Activated naive CD4-positive, alpha-beta T cell (primary cell): Measurements from ENCODE around the gene SLC39A1.
A peak's percentile ranks its signal among the peaks of the same experiment; 100 is the strongest.

Experiments used
- DNase-seq, 4 experiments: peaks; one replicate each; lab custom pipeline; 2025; lab: John Stamatoyannopoulos, UW

The SLC39A1 gene

GRCh38 chr1:153977250-153978240 lies 14.2 kb upstream of the SLC39A1 start, which contains the start of gene JTB:
Gene JTB, minus strand, starts transcription at chr1:153977674. Its CDS starts 422 bp downstream, at chr1:153977252.
- DNase-seq, result peak; percentile 44 to 75 (median 62)

DNA sequence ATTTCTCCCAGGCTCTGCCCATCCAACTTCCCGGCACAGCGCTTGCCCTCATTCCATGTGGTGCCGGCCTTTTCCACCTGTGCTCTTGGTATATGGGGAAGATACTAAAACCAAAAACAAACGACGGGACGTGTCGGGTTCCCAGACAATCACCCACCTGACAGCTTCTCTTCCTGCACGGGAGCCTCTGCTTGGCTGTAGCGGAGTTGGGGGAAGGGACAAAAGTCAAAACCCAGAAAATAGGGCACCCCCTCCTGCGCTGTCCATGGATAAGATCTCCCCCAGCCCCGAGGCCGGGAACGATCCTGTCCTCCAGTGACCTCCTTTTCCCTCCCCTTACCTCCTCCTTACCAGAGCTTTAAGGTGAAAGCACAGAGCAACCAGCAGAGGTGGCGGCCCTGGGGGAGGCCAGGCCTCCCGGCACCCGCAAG lies 13.5 kb upstream of the SLC39A1 start:
- DNase-seq, result no peak

- no peak for DNase-seq
These were observed 10.2 kb upstream of the SLC39A1 start for GRCh38 chr1:153973525-153973924.

DNA sequence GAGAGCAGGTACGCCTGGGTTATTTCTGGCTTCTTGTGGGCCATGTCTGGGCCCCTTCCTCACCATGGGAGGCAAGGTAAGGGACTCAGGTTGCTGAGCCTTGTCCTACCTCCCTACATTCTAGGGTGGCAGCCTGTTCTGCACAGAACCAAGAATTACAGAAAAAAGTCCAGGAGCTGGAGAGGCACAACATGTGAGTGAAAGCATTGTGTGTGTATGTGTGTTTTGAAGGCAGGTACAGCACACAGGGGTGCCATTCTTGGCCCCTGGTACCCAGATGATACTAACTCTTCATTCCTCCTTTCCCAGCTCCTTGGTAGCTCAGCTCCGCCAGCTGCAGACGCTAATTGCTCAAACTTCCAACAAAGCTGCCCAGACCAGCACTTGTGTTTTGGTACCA lies 9.7 kb upstream of the SLC39A1 start:
- no peak for DNase-seq

- no peak for DNase-seq
These were observed 7.0 kb upstream of the SLC39A1 start for GRCh38 chr1:153970346-153970745.

DNA sequence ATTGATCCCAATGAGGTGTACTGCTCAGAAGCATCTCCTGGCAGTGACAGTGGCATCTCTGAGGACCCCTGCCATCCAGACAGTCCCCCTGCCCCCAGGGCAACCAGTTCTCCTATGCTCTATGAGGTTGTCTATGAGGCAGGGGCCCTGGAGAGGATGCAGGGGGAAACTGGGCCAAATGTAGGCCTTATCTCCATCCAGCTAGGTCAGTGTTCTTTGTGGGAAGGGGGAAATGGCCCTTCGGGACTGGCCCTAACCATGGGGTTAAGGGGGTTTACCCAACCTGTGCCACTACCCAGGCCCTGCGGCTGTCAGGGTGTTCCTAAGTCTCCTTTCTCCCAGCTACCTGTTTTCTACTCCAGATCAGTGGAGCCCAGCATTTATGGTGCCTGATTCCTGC lies 5.6 kb upstream of the SLC39A1 start:
- no peak for DNase-seq

GRCh38 chr1:153968408-153968807 lies 5.1 kb upstream of the SLC39A1 start:
- DNase-seq, result no peak

- no peak for DNase-seq
These were observed 4.6 kb upstream of the SLC39A1 start for GRCh38 chr1:153968000-153968363.

DNA sequence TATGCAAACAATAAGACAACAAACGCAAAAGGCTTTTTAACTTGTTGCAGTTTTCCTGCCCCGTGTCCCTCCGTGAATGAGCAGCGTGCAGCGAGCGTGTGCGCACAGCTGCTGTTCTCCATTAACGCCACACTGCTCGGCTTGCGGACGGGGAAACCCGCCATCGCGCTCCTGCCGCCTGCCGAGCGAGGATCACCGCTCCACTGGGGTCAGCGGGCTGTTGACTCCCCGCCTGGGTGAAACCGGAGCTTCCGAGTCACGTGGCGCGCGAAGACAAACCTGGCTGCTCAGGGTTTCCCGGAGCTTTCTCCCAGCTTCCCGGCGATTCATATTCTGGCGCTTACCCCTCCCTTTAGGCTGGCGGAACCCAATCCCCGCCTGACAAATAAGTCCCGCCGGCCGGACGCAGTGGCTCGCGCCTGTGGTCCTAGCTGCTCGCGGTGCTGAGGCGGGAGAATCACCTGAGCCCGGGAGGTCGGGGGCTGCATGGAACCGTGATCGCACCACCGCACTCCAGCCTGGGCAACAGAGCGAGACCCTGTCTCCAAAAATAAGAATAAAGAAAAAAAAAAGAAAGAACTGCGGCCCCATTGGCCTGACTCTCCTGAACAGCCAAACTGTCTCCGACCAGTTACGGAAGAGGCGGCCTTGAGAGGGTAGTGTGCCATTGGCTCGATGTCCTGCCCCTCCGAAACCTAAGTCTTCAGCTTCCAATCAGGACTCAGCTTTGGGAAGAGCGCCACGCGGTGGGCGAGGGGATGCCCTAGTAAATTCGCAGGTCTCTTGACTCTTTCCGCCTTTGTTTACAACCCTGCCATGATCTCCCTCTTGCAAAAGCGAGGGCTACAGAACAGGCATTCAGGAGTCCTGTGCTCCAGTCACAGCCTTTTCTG lies 4.0 kb upstream of the SLC39A1 start, which contains the start of gene CREB3L4:
Gene CREB3L4 (plus strand): TSS at position 796 of the 893 bp plus-strand sequence. CDS start 624 bp downstream, outside the sequence.
- peak; percentile 39 to 70 (median 52) for DNase-seq

- no peak for DNase-seq
These were observed 554 bp upstream of the SLC39A1 start for GRCh38 chr1:153963850-153964331.

DNA sequence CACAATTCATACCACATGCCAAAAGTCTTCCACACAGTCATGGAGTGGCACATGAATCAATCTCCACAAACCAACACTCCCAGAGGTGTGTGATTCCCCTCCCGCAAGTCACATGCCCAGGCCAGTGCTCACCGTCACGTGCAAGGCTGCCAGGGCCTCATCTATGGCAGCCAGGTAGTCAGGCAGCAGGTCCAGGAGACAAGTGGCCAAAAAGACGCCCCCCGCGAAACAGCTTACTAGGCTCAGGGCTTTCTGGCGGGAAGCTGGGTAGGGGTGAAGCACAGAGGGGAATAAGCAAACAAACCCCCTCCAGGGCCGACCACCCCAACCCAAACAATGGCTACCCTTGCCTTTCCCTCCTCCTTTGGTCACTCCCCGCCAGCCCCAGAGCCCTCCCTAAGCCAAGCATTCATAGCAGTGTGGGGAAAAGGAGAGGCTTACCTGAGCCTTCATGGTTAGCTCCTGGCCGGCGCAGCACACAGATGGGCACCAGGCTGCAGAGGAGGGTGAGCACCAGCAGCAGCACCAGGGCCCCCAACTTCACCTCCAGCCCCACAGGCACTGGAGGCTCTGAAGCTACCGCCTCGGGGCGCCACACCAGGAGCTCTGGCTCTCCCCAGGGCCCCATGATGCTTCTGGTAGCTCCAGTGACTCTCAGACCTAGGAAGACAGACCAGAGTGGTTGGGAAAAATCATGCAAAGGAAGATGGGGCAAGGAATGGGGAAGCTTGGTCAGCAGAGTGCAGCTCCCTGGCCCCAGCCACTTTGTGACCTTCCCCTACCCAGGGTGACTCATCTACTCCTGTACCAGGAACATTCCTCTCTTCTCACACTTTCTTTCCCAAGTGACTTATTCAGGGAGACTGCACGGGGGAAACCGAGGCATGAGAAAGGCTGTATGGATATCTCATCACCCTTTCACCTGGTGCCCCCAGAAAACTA lies 978 bp downstream of the SLC39A1 start:
- no peak for DNase-seq

DNA sequence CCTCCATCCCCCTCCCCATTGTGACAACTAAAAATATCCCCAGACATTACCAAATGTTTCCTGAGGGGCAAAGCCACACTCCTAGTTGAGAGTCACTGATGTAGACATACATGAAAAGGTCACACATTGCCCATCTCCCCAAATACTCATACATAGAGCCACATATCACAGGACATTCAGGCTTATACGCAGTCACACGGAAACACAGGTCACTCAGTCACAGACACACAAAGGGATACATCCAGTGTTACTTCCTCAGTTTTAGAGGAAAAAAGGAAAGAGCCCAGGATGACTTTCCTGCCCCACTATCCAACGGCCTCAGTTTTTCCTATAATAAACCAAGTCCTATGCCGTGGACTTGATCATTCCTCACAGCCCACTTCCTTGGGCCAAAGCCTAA lies 1.9 kb downstream of the SLC39A1 start:
- no peak for DNase-seq

- no peak for DNase-seq
These were observed 3.1 kb downstream of the SLC39A1 start for GRCh38 chr1:153960206-153960605.

DNA sequence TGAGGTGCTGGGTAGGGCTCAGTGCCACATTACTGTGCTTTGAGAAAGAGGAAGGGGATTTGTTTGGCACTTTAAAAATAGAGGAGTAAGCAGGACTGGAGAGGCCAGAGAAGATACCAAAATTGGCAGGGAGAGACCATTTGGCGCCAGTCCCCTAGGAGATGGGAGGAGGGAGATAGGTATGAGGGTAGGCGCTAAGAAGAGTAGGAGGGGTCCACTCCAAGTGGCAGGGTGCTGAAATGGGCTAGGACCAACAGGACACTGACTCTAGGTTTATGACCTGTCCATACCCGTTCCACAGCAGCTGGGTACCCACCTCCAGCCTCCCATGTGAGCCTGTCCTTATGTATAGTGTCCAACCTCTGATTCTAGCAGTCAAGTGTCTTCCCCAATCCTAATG lies 3.9 kb downstream of the SLC39A1 start:
- no peak for DNase-seq

GRCh38 chr1:153958961-153959260 lies 4.4 kb downstream of the SLC39A1 start:
- DNase-seq, result no peak

DNA sequence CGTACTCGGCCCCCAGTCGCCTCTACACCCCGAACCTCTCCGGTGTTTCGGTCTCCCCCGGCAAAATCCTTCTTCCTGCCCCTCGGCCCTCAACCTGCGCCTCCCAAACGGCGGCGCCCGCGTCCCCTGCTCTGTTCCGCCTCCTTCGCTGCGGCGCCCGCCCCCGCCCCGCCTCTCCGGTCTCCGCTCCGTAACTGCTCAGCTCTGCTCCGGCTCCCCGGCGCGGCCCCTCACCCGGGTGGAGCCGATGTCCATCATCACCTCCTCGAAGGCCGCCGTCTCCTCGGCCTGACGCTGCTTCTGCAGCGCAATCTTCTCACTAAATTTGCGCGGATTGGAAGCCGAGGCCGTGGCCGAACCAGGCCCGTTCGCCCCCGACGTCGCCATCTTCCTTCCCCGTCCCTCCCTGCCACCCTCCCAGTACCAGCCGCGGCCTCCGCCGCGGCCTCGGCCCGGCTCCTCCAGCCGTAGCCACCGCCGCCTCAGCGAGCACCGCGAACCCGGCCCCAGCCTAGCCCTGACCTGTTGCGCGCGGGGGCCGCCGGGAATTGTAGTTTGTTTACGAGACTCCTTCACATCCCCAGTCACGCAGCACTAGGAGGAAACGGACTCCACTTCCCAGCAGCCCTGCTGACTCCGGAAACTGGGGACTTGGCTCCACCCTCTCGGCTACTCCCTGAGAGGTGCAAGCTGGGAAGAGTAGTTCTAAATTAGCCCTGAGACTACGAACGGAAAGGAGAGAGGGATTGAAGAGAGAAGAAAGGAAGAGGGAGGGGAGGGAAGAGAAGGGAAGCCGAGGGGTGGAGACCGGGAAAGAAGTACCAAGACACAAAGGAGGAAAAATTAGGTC lies 5.0 kb downstream of the SLC39A1 start, which contains the start of gene CRTC2:
Gene CRTC2 (minus strand): TSS at position 502 of the 850 bp plus-strand sequence. CDS start 115 bp downstream, at position 387.
- peak; percentile 79 to 94 (median 88) for DNase-seq

DNA sequence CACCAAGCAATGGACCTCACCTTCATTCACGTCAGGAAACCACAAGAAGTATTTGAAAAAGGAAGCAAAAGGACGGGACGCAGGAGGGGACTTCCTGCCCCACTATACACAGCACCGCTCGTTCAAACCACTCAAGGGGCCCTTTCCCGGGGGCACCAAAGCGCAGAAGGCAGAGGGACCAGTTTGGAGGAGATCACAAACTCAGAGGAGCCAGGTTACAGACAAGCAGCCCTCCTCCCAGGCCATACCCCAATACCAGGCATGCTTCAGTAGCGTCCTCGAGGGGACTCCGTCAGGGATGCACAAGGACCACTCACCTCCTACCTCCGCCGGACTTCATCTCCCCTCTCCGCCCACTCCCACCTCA lies 5.6 kb downstream of the SLC39A1 start:
- DNase-seq, result peak in 2 of 4 experiments; percentile 24 to 27

DNA sequence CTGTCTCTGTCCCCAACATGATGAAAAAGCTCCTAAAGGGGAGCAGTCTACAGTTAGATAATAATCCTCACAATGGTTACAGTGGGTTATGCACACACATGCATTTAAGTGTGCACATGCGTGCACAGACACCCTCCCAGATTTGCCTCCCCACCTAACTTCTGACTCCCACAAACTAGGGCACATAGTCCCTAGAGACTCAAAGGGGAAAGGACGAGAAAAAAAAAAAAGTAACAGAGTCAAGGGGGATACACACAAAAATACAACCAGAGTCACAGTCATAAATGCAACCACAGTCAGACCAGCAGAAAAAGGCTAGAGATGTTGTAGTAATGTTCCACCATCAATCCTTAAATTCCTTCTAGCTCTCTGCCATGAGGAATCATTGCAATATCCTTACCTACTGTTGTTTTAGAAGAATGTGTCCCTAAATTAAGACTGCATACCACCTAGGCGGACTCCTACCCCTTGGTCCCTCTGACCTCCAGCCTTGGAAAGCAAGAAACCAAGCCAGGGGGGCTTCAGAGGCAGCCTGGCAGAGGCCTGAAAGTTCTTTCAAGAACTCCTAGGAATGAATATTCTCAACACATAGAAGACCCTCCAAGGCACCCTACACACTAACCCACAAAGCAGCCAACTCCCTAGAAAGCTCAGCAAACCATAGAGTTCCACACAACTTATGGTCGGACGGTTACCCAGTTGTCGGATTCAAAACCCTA lies 6.2 kb downstream of the SLC39A1 start:
- DNase-seq, result no peak

DNA sequence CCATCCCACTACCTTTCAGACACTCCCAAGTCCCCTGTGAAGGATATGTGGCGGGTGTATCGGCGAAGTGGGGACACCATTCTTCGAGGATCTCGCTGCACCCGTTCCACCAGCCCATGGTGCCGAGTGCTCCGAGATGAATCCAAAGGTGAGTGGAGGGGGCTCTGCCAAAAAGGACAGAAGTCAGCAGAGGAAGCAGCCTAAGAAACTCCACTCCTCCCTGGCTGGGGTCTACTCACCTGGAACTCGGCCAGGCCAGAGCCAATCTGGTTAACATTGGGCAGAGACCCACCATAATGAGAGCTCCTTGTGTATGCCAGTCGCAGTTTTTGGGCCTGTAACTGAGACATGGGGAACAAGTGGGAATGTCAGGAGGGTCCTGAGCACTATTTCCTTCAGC lies 8.5 kb downstream of the SLC39A1 start:
- no peak for DNase-seq
